ENCODE results near the gene ALG3. TPM values are rescaled to one million over a fixed set of nuclear protein-coding genes. Genes with fewer than 3 reads are reported as not detected.

Gene ALG3
- total RNA-seq, 1 donor from 2014 or later: 47.1 TPM

DNA sequence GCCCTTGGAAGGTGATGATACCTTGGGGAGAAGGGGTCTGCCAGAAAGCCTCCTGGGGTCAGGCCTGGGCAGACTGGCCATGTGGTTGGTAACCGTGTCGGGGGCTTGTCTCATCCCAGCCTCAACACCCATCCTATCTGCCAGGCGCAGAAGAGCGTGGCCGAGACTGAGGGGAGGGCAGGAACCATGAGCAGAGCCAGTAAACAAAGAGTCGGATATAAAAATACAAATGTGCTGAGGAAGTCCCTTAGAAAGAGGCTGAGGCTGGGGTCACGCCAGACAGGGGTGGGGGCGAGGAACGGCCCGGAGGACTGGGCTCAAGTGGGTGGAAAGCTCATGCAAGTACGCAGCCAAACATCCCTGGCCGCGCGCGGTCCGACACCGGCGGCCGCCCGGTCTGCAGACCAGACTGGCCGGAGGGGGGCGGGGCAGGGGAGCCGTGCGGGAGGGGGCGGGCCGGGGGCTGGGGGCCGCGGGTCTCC lies 10.7 kb upstream of the ALG3 start:
- Histone ChIP-seq H3K4me2 (ENCODE audit: low read length) (no peak overlapping the region), H2AFZ (ENCODE audit: low read depth, low read length) (no peak overlapping the region), H3K4me1 (ENCODE audit: insufficient read depth, low read length) (peaks cover 18% of the 10 kb centered on the region), H3K9me3 (ENCODE audit: insufficient read depth, low read depth, low read length) (no peaks in the 10 kb centered on the region), H3K4me3 (ENCODE audit: insufficient read depth, low read depth, low read length) (no peak overlapping the region), H3K9ac (ENCODE audit: low read length) (no peak overlapping the region), H3K79me2 (ENCODE audit: insufficient read depth, low read length) (no peaks in the 10 kb centered on the region), H3K27ac (ENCODE audit: low read depth, low read length) (no peak overlapping the region), H3K36me3 (ENCODE audit: insufficient read depth, low read length) (no peaks in the 10 kb centered on the region), H3K27me3 (ENCODE audit: insufficient read depth, low read length) (peaks cover 11% of the 10 kb centered on the region), H4K20me1 (ENCODE audit: insufficient read depth, low read length) (peaks cover 32% of the 10 kb centered on the region)
- H3K4me1 Mint-ChIP-seq (ENCODE audit: low read depth, unreplicated experiment): peaks cover 11% of the 10 kb centered on the region
- DNase-seq (ENCODE audit: low read depth): no peak
- FAIRE-seq: no peak
- no peak overlapping the region for H3K27ac Mint-ChIP-seq (ENCODE audit: unreplicated experiment)
- TF ChIP-seq EZH2 (IDR thresholded peaks at IDR 0.05; ENCODE audit: insufficient read depth, low read length): peak; percentile 38
- TF ChIP-seq CTCF (IDR thresholded peaks at IDR 0.05; ENCODE audit: insufficient read depth, low read depth, low read length): no peak
- peaks cover 3% of the 10 kb centered on the region for H3K9me3 Mint-ChIP-seq (ENCODE audit: unreplicated experiment)
- H3K36me3 Mint-ChIP-seq (ENCODE audit: low read depth, unreplicated experiment): peaks cover 12% of the 10 kb centered on the region
- H3K4me3 Mint-ChIP-seq (ENCODE audit: unreplicated experiment): no peak overlapping the region
- H3K27me3 Mint-ChIP-seq (ENCODE audit: low read depth, unreplicated experiment): peaks cover 46% of the 10 kb centered on the region

- peaks cover 11% of the 10 kb centered on the region for H3K27me3 ChIP-seq (ENCODE audit: insufficient read depth, low read length)
- FAIRE-seq: no peak
- H4K20me1 ChIP-seq (ENCODE audit: insufficient read depth, low read length): peaks cover 32% of the 10 kb centered on the region
- no peak overlapping the region for H3K4me2 ChIP-seq (ENCODE audit: low read length)
- peaks cover 3% of the 10 kb centered on the region for H3K9me3 Mint-ChIP-seq (ENCODE audit: unreplicated experiment)
- peaks cover 11% of the 10 kb centered on the region for H3K4me1 Mint-ChIP-seq (ENCODE audit: low read depth, unreplicated experiment)
- peaks cover 18% of the 10 kb centered on the region for H3K4me1 ChIP-seq (ENCODE audit: insufficient read depth, low read length)
- peaks cover 45% of the 10 kb centered on the region for H3K27me3 Mint-ChIP-seq (ENCODE audit: low read depth, unreplicated experiment)
- no peak for TF ChIP-seq CTCF (IDR thresholded peaks at IDR 0.05; ENCODE audit: insufficient read depth, low read depth, low read length)
- H2AFZ ChIP-seq (ENCODE audit: low read depth, low read length): no peak overlapping the region
- no peak for DNase-seq (ENCODE audit: low read depth)
- H3K27ac ChIP-seq (ENCODE audit: low read depth, low read length): no peak overlapping the region
- H3K9ac ChIP-seq (ENCODE audit: low read length): no peak overlapping the region
- no peaks in the 10 kb centered on the region for H3K79me2 ChIP-seq (ENCODE audit: insufficient read depth, low read length)
- H3K4me3 Mint-ChIP-seq (ENCODE audit: unreplicated experiment): no peak overlapping the region
- no peaks in the 10 kb centered on the region for H3K36me3 ChIP-seq (ENCODE audit: insufficient read depth, low read length)
- H3K27ac Mint-ChIP-seq (ENCODE audit: unreplicated experiment): no peak overlapping the region
- H3K36me3 Mint-ChIP-seq (ENCODE audit: low read depth, unreplicated experiment): peaks cover 12% of the 10 kb centered on the region
- no peak overlapping the region for H3K4me3 ChIP-seq (ENCODE audit: insufficient read depth, low read depth, low read length)
- no peaks in the 10 kb centered on the region for H3K9me3 ChIP-seq (ENCODE audit: insufficient read depth, low read depth, low read length)
Measured at GRCh38 chr3:184258926-184259325, 10.2 kb upstream of the ALG3 start.

GRCh38 chr3:184257083-184257915 lies 8.5 kb upstream of the ALG3 start:
- Mint-ChIP-seq H3K36me3 (ENCODE audit: low read depth, unreplicated experiment) (peaks cover 12% of the 10 kb centered on the region), H3K4me3 (ENCODE audit: unreplicated experiment) (no peak overlapping the region), H3K9me3 (ENCODE audit: unreplicated experiment) (peaks cover 3% of the 10 kb centered on the region), H3K27me3 (ENCODE audit: low read depth, unreplicated experiment) (peaks cover 36% of the 10 kb centered on the region), H3K4me1 (ENCODE audit: low read depth, unreplicated experiment) (peaks cover 6% of the 10 kb centered on the region), H3K27ac (ENCODE audit: unreplicated experiment) (no peak overlapping the region)
- Histone ChIP-seq H3K9ac (ENCODE audit: low read length) (no peak overlapping the region), H3K4me2 (ENCODE audit: low read length) (no peak overlapping the region), H3K4me3 (ENCODE audit: insufficient read depth, low read depth, low read length) (no peak overlapping the region), H4K20me1 (ENCODE audit: insufficient read depth, low read length) (peaks cover 32% of the 10 kb centered on the region), H2AFZ (ENCODE audit: low read depth, low read length) (no peak overlapping the region), H3K4me1 (ENCODE audit: insufficient read depth, low read length) (peaks cover 13% of the 10 kb centered on the region), H3K9me3 (ENCODE audit: insufficient read depth, low read depth, low read length) (no peaks in the 10 kb centered on the region), H3K79me2 (ENCODE audit: insufficient read depth, low read length) (no peaks in the 10 kb centered on the region), H3K36me3 (ENCODE audit: insufficient read depth, low read length) (no peaks in the 10 kb centered on the region), H3K27me3 (ENCODE audit: insufficient read depth, low read length) (peaks cover 5% of the 10 kb centered on the region), H3K27ac (ENCODE audit: low read depth, low read length) (no peak overlapping the region)
- DNase-seq (ENCODE audit: low read depth) (no peak), FAIRE-seq (no peak)
- TF ChIP-seq EZH2 (IDR thresholded peaks at IDR 0.05; ENCODE audit: insufficient read depth, low read length): no peak
- no peak for TF ChIP-seq CTCF (IDR thresholded peaks at IDR 0.05; ENCODE audit: insufficient read depth, low read depth, low read length)

Data from astrocyte (in vitro differentiated cells and primary cell).